Activated T-helper 17 cell treated with anti-CD3 and anti-CD28 coated beads, Interleukin-2, amount 50 U/mL, for 72 hours (primary cell): ENCODE measurements around the gene SPTBN5. TPM values are rescaled to one million over a fixed set of nuclear protein-coding genes. Genes with fewer than 3 reads are reported as not detected.

ENCODE experiments used
- ATAC-seq: fragments of 150-1000 bp; cut with Tn5 transposase; replicated peaks from 2 replicates; pipeline ENCODE4 v1.10.0; 2021; ENCODE audit warnings: mild to moderate bottlenecking, moderate library complexity
- H3K27ac Mint-ChIP-seq: one replicate; pipeline ENCODE4 v1.8.0; 2022; ENCODE audit warnings: mixed read lengths
- H3K27me3 Mint-ChIP-seq: one replicate; pipeline ENCODE4 v1.8.0; 2022; ENCODE audit warnings: mixed read lengths
- H3K36me3 Mint-ChIP-seq: one replicate; pipeline ENCODE4 v1.8.0; 2022; ENCODE audit warnings: low read depth, mild to moderate bottlenecking, mixed read lengths
- H3K4me1 Mint-ChIP-seq: one replicate; pipeline ENCODE4 v1.8.0; 2022; ENCODE audit warnings: mixed read lengths
- H3K4me3 Mint-ChIP-seq: one replicate; pipeline ENCODE4 v1.8.0; 2022; ENCODE audit warnings: mild to moderate bottlenecking, mixed read lengths
- H3K9me3 Mint-ChIP-seq: one replicate; pipeline ENCODE4 v1.8.0; 2022; ENCODE audit warnings: mixed read lengths
- total RNA-seq, 2 donors: library from RNA; stranded (reverse); gene quantifications; one replicate each; pipeline ENCODE4 v1.2.3, GENCODE V29; 2022

The SPTBN5 gene
- total RNA-seq, 2 donors from 2014 or later, result 2.4 to 4.9 TPM

DNA sequence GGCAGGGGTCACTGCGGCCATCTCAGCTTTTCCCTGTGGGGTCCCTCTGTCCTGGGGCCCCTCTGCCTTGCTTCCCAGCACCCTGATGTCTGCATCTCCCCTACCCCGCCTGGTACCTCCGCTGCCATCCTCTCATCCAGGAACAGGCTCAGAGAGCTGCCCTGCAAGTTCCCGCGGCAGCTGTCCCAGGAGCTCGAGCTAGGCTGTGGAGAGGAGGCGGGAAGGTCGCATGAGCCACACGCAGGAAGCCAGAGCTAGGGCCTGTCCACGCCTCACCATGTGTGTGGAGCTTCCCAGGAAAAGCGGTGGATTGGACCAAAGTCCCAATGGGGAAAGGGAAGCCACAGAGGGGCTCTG, 42.7 kb downstream of the SPTBN5 start:
- Mint-ChIP-seq H3K4me1 (peaks cover 6% of the 10 kb centered on the region), H3K36me3 (peaks cover 20% of the 10 kb centered on the region), H3K4me3 (no peak overlapping the region), H3K9me3 (no peaks in the 10 kb centered on the region), H3K27ac (no peak overlapping the region), H3K27me3 (no peaks in the 10 kb centered on the region)
- ATAC-seq, result no peak

DNA sequence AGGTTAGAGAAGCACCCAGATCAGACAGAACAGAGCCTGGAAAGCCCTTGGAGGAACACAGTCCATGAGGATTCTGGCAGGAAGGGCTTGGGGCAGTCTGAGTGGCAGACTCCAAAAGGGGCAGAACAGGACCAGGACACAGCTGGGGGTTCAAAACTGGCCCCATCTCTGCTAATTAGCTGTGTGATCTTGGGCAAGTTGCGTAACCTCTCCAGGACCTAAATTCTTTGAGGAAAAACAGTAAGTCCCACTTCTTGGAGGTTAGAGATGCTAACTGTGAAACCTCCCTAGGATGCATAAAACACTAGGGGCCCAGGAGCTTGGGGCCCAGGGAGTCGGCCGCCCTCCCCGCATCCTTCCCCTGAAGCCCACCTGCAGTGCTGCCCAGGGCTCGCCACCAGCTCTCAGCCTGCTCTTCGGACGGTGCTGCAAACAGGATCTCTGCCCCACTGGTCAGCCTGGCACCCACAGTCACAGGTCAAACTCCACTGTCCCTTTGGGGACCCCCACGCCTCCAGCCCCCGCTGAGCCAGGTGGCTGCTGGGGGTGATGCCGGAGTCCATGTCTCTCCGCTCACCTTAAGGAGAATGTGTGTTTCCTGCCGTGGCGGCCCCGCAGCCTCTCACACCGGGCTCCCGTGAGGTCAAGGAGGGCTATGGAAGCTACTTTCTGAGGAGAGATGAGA, 43.2 kb downstream of the SPTBN5 start:
- Mint-ChIP-seq H3K36me3 (peaks cover 26% of the 10 kb centered on the region), H3K27me3 (no peaks in the 10 kb centered on the region), H3K27ac (no peak overlapping the region), H3K9me3 (no peaks in the 10 kb centered on the region), H3K4me1 (peaks cover 6% of the 10 kb centered on the region), H3K4me3 (no peak overlapping the region)
- ATAC-seq, result no peak

DNA sequence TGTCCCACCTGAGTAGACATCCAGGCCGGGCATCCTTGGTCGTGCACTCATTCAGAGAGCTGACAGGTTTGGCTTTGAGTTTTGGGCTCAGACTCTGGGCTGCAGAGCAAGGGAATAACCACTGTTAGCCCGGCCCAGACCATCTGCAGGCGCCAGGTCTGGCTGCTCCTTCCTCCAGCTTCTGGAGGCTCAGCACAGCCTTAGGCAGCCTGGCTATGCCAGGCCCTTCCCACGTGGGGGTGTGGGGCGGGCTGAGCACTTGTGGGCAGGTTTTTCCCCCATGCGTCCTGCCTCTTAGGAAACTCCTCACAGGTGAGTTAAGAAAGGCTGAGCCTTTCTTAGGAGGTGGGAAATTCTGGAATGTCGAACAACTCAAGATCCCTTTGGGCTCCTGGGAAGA, 44.0 kb downstream of the SPTBN5 start:
- Mint-ChIP-seq H3K4me1 (peaks cover 6% of the 10 kb centered on the region), H3K27ac (no peak overlapping the region), H3K9me3 (no peaks in the 10 kb centered on the region), H3K36me3 (peaks cover 28% of the 10 kb centered on the region), H3K4me3 (no peak overlapping the region), H3K27me3 (no peaks in the 10 kb centered on the region)
- ATAC-seq, result no peak

DNA sequence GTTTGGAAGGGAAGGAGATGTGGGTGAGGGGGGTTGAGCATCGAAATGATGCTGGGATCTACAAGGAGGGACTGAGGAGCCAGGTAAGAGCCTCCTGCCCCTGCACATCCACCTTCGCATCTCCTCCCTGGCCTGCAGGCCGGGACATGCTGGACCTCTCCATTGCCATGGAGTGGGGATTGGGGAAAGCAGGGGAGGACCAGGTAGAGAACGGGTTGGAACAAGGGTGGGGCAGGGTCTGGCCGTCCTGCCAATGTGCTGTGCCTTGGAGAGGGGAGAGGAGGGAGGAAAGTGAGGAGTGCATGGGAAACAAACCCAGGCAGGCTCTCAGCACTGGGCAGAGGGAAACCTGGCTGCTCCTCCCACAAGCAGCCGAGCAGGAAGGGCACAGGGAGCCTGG, 44.6 kb downstream of the SPTBN5 start:
- Mint-ChIP-seq H3K9me3 (no peaks in the 10 kb centered on the region), H3K4me3 (no peak overlapping the region), H3K36me3 (peaks cover 28% of the 10 kb centered on the region), H3K27me3 (no peaks in the 10 kb centered on the region), H3K4me1 (peaks cover 6% of the 10 kb centered on the region), H3K27ac (peak overlapping the region; percentile 93)
- ATAC-seq, result no peak

DNA sequence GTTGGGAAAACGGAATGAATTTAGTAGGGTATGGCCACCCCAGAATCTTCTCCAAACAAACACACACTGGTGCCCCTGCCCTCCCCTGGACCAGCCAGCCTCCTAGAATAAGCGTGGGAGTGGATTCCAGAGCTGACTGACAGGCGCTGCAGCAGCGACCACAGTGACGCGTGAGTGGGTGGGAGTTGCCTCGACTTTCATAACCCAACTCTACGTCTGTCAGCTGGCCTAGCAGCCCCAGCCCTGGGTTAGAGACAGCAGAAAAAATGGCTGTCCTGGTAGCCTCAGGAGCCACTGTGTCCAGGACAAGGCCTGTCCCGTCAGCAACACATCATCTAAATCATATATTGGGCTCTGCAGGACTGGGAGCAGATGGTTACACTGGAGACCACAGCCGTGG, 45.2 kb downstream of the SPTBN5 start:
- no peaks in the 10 kb centered on the region for H3K27me3 Mint-ChIP-seq
- peaks cover 28% of the 10 kb centered on the region for H3K36me3 Mint-ChIP-seq
- ATAC-seq, result peak; percentile 87
- peak overlapping the region; percentile 93 for H3K27ac Mint-ChIP-seq
- peaks cover 6% of the 10 kb centered on the region for H3K4me1 Mint-ChIP-seq
- H3K9me3 Mint-ChIP-seq, result no peaks in the 10 kb centered on the region
- no peak overlapping the region for H3K4me3 Mint-ChIP-seq

DNA sequence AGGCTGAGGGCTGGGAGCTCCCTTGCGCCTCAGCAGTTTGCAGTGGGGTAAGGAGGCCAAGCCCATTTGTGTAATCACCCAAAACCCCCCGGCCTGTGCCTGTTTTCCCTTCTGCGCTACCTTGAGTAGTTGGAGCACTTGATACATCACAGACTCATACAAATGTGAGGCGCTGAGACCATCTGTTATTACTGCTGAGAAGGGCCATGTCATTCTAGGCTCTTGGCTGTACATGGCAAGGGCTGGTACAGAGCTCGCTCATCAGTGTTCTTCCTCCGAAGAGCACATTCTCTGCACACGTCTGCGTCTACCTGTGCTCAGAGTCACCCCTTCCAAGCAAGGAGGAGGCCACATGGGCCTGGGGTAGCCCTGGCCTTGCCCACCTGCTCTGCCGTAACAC, 45.9 kb downstream of the SPTBN5 start:
- Mint-ChIP-seq H3K9me3 (no peaks in the 10 kb centered on the region), H3K4me1 (peaks cover 6% of the 10 kb centered on the region), H3K27ac (peak overlapping the region; percentile 93), H3K27me3 (no peaks in the 10 kb centered on the region), H3K36me3 (peaks cover 28% of the 10 kb centered on the region), H3K4me3 (no peak overlapping the region)
- no peak for ATAC-seq

DNA sequence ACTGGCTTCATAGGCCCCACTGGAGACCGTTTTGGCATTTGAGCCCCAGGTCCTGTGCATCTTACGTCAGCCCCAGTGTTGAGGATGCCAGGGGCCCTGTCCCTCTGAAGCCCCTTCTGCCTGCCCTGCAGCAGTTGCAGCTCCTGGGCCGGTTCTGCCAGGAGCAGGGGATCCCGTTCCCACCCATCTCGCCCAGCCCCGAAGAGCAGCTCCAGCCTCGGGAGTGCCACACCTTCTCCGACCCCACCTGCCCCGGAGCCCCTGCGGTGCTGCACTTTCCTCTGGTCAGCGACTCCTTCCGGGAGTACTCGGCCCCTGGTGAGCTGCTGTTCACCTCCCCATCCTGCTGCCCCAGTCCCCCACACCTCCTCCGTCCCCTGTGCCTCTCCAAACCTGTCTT, 46.6 kb downstream of the SPTBN5 start:
- H3K27ac Mint-ChIP-seq, result no peak overlapping the region
- H3K27me3 Mint-ChIP-seq, result no peaks in the 10 kb centered on the region
- no peak overlapping the region for H3K4me3 Mint-ChIP-seq
- no peaks in the 10 kb centered on the region for H3K9me3 Mint-ChIP-seq
- peaks cover 6% of the 10 kb centered on the region for H3K4me1 Mint-ChIP-seq
- H3K36me3 Mint-ChIP-seq, result peaks cover 28% of the 10 kb centered on the region
- ATAC-seq, result no peak

DNA sequence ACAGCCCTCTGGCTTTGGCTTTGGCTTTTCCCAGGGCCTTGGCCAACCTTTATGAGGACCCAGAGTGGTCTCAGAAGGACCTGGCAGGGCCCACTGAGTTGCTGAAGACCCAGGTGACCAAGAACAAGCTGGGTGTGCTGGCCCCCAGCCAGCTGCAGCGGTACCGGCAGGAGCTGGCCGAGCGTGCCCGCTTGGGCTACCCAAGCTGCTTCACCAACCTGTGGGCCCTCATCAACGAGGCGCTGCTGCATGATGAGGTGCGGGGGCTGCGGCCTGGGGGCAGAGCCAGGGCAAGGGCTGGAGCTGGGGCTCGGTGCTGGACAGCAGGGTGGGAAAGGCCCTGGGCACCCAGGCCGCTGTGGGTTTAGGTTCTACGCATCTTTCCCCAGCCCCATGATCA, 49.0 kb downstream of the SPTBN5 start:
- no peaks in the 10 kb centered on the region for H3K27me3 Mint-ChIP-seq
- no peak overlapping the region for H3K4me3 Mint-ChIP-seq
- peaks cover 6% of the 10 kb centered on the region for H3K4me1 Mint-ChIP-seq
- no peak overlapping the region for H3K27ac Mint-ChIP-seq
- no peaks in the 10 kb centered on the region for H3K9me3 Mint-ChIP-seq
- no peak for ATAC-seq
- H3K36me3 Mint-ChIP-seq, result peaks cover 28% of the 10 kb centered on the region

DNA sequence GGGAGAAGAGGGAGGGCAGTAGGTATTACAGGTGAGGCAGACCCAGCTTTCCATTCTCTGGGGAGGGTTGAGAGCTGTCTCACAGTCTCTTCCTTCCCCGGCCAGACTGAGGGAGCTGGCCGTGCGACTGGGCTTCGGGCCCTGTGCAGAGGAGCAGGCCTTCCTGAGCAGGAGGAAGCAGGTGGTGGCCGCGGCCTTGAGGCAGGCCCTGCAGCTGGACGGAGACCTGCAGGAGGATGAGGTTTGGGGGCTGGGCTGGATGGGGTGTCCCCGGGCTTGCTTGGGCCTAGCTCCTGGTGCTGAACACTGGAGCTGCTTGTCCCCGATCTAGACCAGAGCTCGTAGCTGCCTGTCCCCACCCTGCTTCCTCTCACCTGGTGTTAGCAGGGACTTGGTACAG, 50.3 kb downstream of the SPTBN5 start:
- ATAC-seq, result no peak
- Mint-ChIP-seq H3K36me3 (peaks cover 28% of the 10 kb centered on the region), H3K4me3 (no peak overlapping the region), H3K4me1 (peaks cover 5% of the 10 kb centered on the region), H3K9me3 (no peaks in the 10 kb centered on the region), H3K27me3 (no peaks in the 10 kb centered on the region), H3K27ac (no peak overlapping the region)

DNA sequence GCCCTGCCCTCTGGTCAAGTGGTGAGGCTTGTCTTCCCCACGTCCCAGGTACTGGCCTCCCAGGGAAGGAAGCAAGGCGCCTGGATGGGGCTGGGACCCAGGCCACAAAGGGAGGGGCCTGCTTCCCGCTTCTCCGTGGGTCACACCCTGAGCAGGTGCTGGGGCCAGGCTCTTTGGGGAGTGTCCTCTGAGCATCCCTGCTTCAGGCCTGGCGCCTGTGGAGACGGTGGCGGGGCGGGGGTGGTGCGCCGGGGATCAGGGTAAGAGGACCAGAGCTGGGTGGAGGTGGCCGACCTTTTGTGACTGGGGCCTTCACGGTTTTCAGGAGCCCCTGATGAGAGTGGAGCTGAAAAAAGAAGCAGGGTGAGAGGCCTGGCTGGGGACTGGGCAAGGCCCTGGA, 51.6 kb downstream of the SPTBN5 start:
- Mint-ChIP-seq H3K27ac (no peak overlapping the region), H3K36me3 (peaks cover 16% of the 10 kb centered on the region), H3K27me3 (no peaks in the 10 kb centered on the region), H3K4me1 (no peaks in the 10 kb centered on the region), H3K4me3 (no peak overlapping the region), H3K9me3 (no peaks in the 10 kb centered on the region)
- ATAC-seq, result no peak

DNA sequence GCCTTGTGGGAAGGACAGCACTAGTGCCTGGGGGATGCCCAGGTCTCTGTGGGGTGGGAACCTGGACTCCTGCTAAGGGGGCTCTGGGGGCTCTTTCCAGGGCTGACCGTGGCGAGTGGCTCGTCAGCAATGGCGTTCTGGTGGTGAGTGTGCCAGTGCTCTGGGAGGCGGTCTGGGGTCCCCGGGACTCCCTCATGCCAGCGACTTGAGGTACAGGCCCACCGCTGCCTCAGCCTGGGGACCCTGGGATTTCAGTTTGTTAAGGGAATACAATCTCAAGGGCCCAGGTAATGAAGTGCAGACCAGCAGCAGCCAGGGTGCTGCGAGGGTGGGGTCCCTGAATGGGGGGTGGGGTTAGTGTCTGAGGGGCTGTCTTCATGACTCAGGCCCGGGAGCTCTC, 52.7 kb downstream of the SPTBN5 start:
- no peak for ATAC-seq
- Mint-ChIP-seq H3K4me3 (no peak overlapping the region), H3K27me3 (no peaks in the 10 kb centered on the region), H3K4me1 (no peaks in the 10 kb centered on the region), H3K27ac (no peak overlapping the region), H3K36me3 (peaks cover 8% of the 10 kb centered on the region), H3K9me3 (no peaks in the 10 kb centered on the region)

DNA sequence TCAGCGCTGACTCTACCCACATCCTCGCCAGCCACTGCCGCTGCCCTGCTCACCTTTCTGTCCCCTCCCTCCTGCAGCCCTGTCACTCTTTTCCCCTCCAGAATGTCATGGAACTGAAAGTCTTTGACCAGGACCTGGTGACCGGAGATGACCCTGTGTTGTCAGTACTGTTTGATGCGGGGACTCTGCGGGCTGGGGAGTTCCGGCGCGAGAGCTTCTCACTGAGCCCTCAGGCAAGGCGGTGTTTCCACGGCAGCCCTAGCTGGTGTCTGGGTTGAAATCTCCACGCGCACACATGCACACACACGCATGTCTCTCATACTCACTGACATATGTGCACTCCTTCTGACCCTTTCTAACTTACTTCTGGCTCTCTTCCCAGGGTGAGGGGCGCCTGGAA, 53.2 kb downstream of the SPTBN5 start:
- no peak overlapping the region for H3K27ac Mint-ChIP-seq
- no peak for ATAC-seq
- H3K9me3 Mint-ChIP-seq, result no peaks in the 10 kb centered on the region
- H3K4me3 Mint-ChIP-seq, result no peak overlapping the region
- no peaks in the 10 kb centered on the region for H3K4me1 Mint-ChIP-seq
- H3K27me3 Mint-ChIP-seq, result no peaks in the 10 kb centered on the region
- peaks cover 3% of the 10 kb centered on the region for H3K36me3 Mint-ChIP-seq

DNA sequence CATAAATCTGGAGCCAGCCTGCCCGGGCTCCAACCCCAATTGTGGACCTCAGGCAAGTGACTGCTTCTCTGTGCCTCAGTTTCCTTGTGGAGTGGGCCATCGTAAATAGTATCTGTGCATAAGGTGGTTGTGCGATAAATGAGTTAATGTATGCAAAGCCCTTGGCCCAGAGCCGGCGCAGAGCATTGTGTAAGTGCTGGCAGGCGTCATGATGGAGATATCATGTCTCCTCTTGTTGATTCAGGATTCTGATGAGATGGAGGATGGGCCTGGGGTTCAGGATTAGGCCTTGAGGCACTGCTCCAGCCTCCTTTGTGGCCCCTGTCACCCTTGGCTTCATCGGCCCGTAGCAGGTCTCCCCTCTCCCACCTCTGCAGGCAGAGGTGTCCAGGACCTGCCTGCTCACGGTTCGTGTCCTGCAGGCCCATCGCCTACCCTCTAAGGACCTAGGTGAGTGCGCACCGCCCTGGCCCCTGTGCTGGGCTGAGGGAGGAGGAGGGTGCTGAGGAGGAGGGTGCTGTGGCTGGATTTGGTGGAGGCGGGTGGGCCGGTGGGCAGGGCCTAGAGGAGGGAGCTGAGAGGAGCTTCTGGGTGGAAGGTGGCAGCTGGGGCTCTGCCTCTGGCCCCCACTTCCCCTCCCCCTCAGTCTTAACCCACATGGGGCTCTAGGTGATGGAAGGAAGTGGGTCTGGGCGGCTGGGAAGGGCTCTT, 53.9 kb downstream of the SPTBN5 start:
- H3K4me3 Mint-ChIP-seq, result no peak overlapping the region
- ATAC-seq, result no peak
- no peaks in the 10 kb centered on the region for H3K9me3 Mint-ChIP-seq
- no peaks in the 10 kb centered on the region for H3K36me3 Mint-ChIP-seq
- H3K27ac Mint-ChIP-seq, result no peak overlapping the region
- H3K4me1 Mint-ChIP-seq, result peaks cover 6% of the 10 kb centered on the region
- no peaks in the 10 kb centered on the region for H3K27me3 Mint-ChIP-seq

DNA sequence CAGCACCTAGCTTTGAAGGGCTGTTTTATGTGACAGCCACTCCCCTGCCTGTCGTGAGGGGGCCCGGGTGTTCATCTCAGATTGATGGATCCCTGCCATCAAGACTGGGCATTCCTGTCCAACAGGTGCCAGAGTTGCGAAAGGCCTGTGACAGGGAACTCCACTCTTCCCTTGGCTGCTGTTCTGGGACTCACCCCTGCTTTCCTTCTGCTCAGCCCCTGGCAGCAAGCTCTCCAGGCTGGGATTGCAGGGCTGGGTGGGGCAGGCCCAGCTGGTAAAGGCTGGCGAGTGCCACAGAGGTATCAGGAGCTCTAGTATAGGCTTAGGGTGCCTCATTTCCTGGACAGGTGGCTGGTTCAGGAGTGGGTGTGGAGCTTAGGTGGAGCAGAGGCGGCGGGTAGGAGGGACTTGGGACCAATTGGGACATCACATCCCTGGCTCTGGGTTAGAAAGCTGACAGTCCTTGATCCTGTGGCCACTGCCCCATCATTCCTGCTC, 55.4 kb downstream of the SPTBN5 start, which contains the start of gene PLA2G4B:
Gene PLA2G4B (plus strand): TSS at position 448 of the 498 bp plus-strand sequence. CDS start 67 bp downstream, outside the sequence.
- H3K4me3 Mint-ChIP-seq, result no peak within 1 kb of the TSS

DNA sequence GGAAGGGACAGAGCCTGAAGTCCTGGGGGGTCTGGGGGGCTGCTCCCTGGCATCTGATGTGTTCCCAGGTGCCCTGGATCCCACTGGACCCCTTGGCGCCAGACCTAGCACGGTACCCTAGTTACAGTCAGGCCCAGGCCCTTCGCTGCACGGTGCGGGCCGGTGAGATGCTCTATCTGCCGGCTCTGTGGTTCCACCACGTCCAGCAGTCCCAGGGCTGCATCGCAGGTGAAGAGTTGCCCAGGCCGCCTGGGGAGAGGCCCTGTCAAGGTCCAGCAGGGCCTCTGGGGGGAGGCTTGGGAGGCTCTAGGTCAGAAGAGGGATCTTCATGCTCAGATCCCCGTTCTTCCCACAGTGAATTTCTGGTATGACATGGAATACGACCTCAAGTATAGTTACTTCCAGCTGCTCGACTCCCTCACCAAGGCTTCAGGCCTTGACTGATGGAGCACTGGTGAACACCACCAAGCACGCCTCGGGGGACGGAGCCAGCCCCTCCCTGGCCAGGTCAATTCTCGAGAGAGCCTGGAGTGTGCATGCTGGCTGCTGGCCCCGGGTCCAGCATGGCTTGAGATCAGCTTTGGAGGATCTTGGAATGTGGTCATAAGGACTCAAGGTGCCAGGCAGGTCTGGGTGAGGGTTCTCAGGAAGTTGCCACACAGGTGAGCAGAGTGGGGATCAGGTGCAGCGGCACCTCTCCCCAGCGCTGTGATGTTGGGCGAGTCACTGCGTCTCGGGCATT, 57.0 kb downstream of the SPTBN5 start:
- Mint-ChIP-seq H3K27ac (no peak overlapping the region), H3K4me3 (no peak overlapping the region), H3K9me3 (no peaks in the 10 kb centered on the region), H3K27me3 (no peaks in the 10 kb centered on the region), H3K36me3 (no peaks in the 10 kb centered on the region), H3K4me1 (peaks cover 21% of the 10 kb centered on the region)
- no peak for ATAC-seq

More for the DNA sequence above, 55.4 kb downstream of the SPTBN5 start, which contains the start of gene PLA2G4B:
- ATAC-seq, result no peak
- no peak within 1 kb of the TSS for H3K27ac Mint-ChIP-seq
- peaks cover 11% of the 10 kb centered on the region for H3K4me1 Mint-ChIP-seq
- no peaks in the 10 kb centered on the region for H3K9me3 Mint-ChIP-seq
- H3K27me3 Mint-ChIP-seq, result no peaks in the 10 kb centered on the region
- no peaks in the 10 kb centered on the region for H3K36me3 Mint-ChIP-seq
